AG09309 (cell line): Measurements from ENCODE around the gene TSPAN12.

Source experiments
- DNase-seq: peaks from one replicate; pipeline ENCODE4 v3.0.0-alpha.2; 2010; ENCODE audit warnings: low read depth
- H3K4me3 ChIP-seq: 2 replicates; pipeline ENCODE4 v1.5.1; 2011; ENCODE audit warnings: mild to moderate bottlenecking, low read depth, low read length, moderate library complexity; ENCODE audit not compliant: control insufficient read depth
- CTCF ChIP-seq: IDR thresholded peaks from 2 replicates; pipeline ENCODE4 v1.5.1; 2011; ENCODE audit warnings: mild to moderate bottlenecking, low read depth, low read length, inconsistent platforms; ENCODE audit not compliant: insufficient read depth, control insufficient read depth; ENCODE audit errors: missing control alignments

TSPAN12 gene

GRCh38 chr7:120825152-120825551 is 32.8 kb downstream of the TSPAN12 start:
- DNase-seq, result no peak
- H3K4me3 ChIP-seq, result no peak overlapping the region
- TF ChIP-seq CTCF, result no peak

GRCh38 chr7:120819861-120820260 is 38.1 kb downstream of the TSPAN12 start:
- TF ChIP-seq CTCF, result no peak
- H3K4me3 ChIP-seq, result no peak overlapping the region
- DNase-seq, result no peak

- no peak for DNase-seq
- TF ChIP-seq CTCF, result no peak
- no peak overlapping the region for H3K4me3 ChIP-seq
These were observed 40.1 kb downstream of the TSPAN12 start for GRCh38 chr7:120817851-120818250.

- no peak for DNase-seq
- TF ChIP-seq CTCF, result no peak
- H3K4me3 ChIP-seq, result no peak overlapping the region
These were observed 43.5 kb downstream of the TSPAN12 start for GRCh38 chr7:120814253-120814939.

GRCh38 chr7:120813546-120814252 is 44.2 kb downstream of the TSPAN12 start:
- no peak for TF ChIP-seq CTCF
- H3K4me3 ChIP-seq, result no peak overlapping the region
- no peak for DNase-seq

GRCh38 chr7:120813089-120813488 is 44.9 kb downstream of the TSPAN12 start:
- no peak for DNase-seq
- H3K4me3 ChIP-seq, result no peak overlapping the region
- no peak for TF ChIP-seq CTCF

- no peak overlapping the region for H3K4me3 ChIP-seq
- no peak for DNase-seq
- no peak for TF ChIP-seq CTCF
These were observed 48.7 kb downstream of the TSPAN12 start for GRCh38 chr7:120809260-120809659.
